ENCODE measurements around the gene PAQR8. TPM values are rescaled to one million over a fixed set of nuclear protein-coding genes. Genes with fewer than 3 reads are reported as not detected.
"Not testable (repeated sequence)": the region's sequence is repeated elsewhere in the genome, so short reads cannot be mapped to it uniquely, and the experiment has no call there.

PAQR8 gene
- polyA plus RNA-seq, 1 donor from 2014 or later: 1.8 TPM

GRCh38 chr6:52385074-52385473 lies 23.1 kb downstream of the PAQR8 start:
- no peaks in the 10 kb centered on the region for H3K36me3 ChIP-seq (ENCODE audit: insufficient read depth, low read length)
- H4K20me1 ChIP-seq (ENCODE audit: insufficient read depth): no peaks in the 10 kb centered on the region
- H3K9me3 ChIP-seq (ENCODE audit: low read length): no peaks in the 10 kb centered on the region

DNA sequence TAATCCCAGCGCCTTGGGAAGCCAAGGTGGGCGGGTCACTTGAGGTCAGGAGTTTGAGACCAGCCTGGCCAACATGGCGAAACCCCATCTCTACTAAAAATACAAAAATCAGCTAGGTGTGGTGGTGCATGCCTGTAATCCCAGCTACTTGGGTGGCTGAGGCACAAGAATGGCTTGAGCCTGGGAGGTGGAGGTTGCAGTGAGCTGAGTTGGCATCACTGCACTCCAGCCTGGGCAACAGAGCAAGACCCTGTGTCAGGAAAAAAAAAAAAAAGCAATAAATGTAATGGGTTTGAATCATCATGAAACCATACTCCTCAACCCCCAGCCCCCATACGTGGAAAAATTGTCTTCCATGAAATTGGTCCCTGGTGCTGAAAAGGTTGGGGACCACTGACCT lies 26.2 kb downstream of the PAQR8 start:
- not testable (repeated sequence) for H3F3A ChIP-seq (ENCODE audit: insufficient read depth, low read length, poor library complexity, severe bottlenecking); H4K20me1 ChIP-seq (ENCODE audit: insufficient read depth); H3K79me2 ChIP-seq (replicated peaks; ENCODE audit: insufficient read depth, low read length); H2AFZ ChIP-seq (ENCODE audit: low read depth, low read length); H3K4me2 ChIP-seq (ENCODE audit: low read length); H3K9me2 ChIP-seq (ENCODE audit: insufficient read depth, low read length); H3K9ac ChIP-seq (ENCODE audit: low read length); H3K36me3 ChIP-seq (ENCODE audit: insufficient read depth, low read length); H3K27ac ChIP-seq (ENCODE audit: low read length); H3K27me3 ChIP-seq (ENCODE audit: insufficient read depth, low read depth, low read length); H3K4me3 ChIP-seq (ENCODE audit: low read length); H3K9me3 ChIP-seq (ENCODE audit: low read length)

More at GRCh38 chr6:52385074-52385473, 23.1 kb downstream of the PAQR8 start:
- Histone ChIP-seq H3K4me3 (ENCODE audit: low read length) (no peak overlapping the region), H2AFZ (ENCODE audit: low read depth, low read length) (no peak overlapping the region), H3K27ac (ENCODE audit: low read length) (no peak overlapping the region), H3K9ac (ENCODE audit: low read length) (no peak overlapping the region), H3K4me2 (ENCODE audit: low read length) (no peak overlapping the region), H3K27me3 (ENCODE audit: insufficient read depth, low read depth, low read length) (no peaks in the 10 kb centered on the region), H3K9me2 (ENCODE audit: insufficient read depth, low read length) (no peaks in the 10 kb centered on the region), H3F3A (ENCODE audit: insufficient read depth, low read length, poor library complexity, severe bottlenecking) (no peaks in the 10 kb centered on the region), H3K79me2 (replicated peaks; ENCODE audit: insufficient read depth, low read length) (no peaks in the 10 kb centered on the region)
- TF ChIP-seq TAF1 (IDR thresholded peaks at IDR 0.05; ENCODE audit: low read depth) (no peak), MXI1 (conservative IDR thresholded peaks at IDR 0.05; ENCODE audit: poor library complexity, severe bottlenecking) (no peak), EZH2 (IDR thresholded peaks at IDR 0.05; ENCODE audit: borderline replicate concordance, insufficient read depth, low read length, poor library complexity, severe bottlenecking) (no peak), SMC3 (conservative IDR thresholded peaks at IDR 0.05; ENCODE audit: poor library complexity) (no peak), RAD21 (conservative IDR thresholded peaks at IDR 0.05) (no peak), POLR2AphosphoS5 (IDR thresholded peaks at IDR 0.05) (no peak), EP300 (conservative IDR thresholded peaks at IDR 0.05; ENCODE audit: poor library complexity, severe bottlenecking) (no peak), CTCF (IDR thresholded peaks at IDR 0.05; ENCODE audit: poor library complexity, severe bottlenecking) (no peak)
- TF ChIP-seq, protein P1, sequence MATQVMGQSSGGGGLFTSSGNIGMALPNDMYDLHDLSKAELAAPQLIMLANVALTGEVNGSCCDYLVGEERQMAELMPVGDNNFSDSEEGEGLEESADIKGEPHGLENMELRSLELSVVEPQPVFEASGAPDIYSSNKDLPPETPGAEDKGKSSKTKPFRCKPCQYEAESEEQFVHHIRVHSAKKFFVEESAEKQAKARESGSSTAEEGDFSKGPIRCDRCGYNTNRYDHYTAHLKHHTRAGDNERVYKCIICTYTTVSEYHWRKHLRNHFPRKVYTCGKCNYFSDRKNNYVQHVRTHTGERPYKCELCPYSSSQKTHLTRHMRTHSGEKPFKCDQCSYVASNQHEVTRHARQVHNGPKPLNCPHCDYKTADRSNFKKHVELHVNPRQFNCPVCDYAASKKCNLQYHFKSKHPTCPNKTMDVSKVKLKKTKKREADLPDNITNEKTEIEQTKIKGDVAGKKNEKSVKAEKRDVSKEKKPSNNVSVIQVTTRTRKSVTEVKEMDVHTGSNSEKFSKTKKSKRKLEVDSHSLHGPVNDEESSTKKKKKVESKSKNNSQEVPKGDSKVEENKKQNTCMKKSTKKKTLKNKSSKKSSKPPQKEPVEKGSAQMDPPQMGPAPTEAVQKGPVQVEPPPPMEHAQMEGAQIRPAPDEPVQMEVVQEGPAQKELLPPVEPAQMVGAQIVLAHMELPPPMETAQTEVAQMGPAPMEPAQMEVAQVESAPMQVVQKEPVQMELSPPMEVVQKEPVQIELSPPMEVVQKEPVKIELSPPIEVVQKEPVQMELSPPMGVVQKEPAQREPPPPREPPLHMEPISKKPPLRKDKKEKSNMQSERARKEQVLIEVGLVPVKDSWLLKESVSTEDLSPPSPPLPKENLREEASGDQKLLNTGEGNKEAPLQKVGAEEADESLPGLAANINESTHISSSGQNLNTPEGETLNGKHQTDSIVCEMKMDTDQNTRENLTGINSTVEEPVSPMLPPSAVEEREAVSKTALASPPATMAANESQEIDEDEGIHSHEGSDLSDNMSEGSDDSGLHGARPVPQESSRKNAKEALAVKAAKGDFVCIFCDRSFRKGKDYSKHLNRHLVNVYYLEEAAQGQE (IDR thresholded peaks at IDR 0.05; ENCODE audit: borderline replicate concordance): no peak

- Histone ChIP-seq H3K36me3 (ENCODE audit: insufficient read depth, low read length) (no peaks in the 10 kb centered on the region), H3K9ac (ENCODE audit: low read length) (no peak overlapping the region), H2AFZ (ENCODE audit: low read depth, low read length) (no peak overlapping the region), H4K20me1 (ENCODE audit: insufficient read depth) (no peaks in the 10 kb centered on the region), H3K4me3 (ENCODE audit: low read length) (no peak overlapping the region), H3K9me3 (ENCODE audit: low read length) (no peaks in the 10 kb centered on the region), H3K79me2 (replicated peaks; ENCODE audit: insufficient read depth, low read length) (no peaks in the 10 kb centered on the region), H3K4me2 (ENCODE audit: low read length) (no peak overlapping the region), H3F3A (ENCODE audit: insufficient read depth, low read length, poor library complexity, severe bottlenecking) (no peaks in the 10 kb centered on the region), H3K27me3 (ENCODE audit: insufficient read depth, low read depth, low read length) (no peaks in the 10 kb centered on the region), H3K9me2 (ENCODE audit: insufficient read depth, low read length) (no peaks in the 10 kb centered on the region), H3K27ac (ENCODE audit: low read length) (no peak overlapping the region)
- TF ChIP-seq EP300 (conservative IDR thresholded peaks at IDR 0.05; ENCODE audit: poor library complexity, severe bottlenecking): no peak
- TF ChIP-seq TAF1 (IDR thresholded peaks at IDR 0.05; ENCODE audit: low read depth): no peak
- no peak for TF ChIP-seq SMC3 (conservative IDR thresholded peaks at IDR 0.05; ENCODE audit: poor library complexity)
- TF ChIP-seq EZH2 (IDR thresholded peaks at IDR 0.05; ENCODE audit: borderline replicate concordance, insufficient read depth, low read length, poor library complexity, severe bottlenecking): no peak
- no peak for TF ChIP-seq RAD21 (conservative IDR thresholded peaks at IDR 0.05)
- TF ChIP-seq POLR2AphosphoS5 (IDR thresholded peaks at IDR 0.05): no peak
- TF ChIP-seq, protein P1 (IDR thresholded peaks at IDR 0.05; ENCODE audit: borderline replicate concordance): no peak
- no peak for TF ChIP-seq MXI1 (conservative IDR thresholded peaks at IDR 0.05; ENCODE audit: poor library complexity, severe bottlenecking)
- no peak for TF ChIP-seq CTCF (IDR thresholded peaks at IDR 0.05; ENCODE audit: poor library complexity, severe bottlenecking)
Observed at GRCh38 chr6:52388790-52389189, 26.8 kb downstream of the PAQR8 start.
